ENCODE data around the gene RHOBTB3. TPM values are rescaled to one million over a fixed set of nuclear protein-coding genes. Genes with fewer than 3 reads are reported as not detected.
A peak's percentile ranks its signal among the peaks of the same experiment; 100 is the strongest.

RHOBTB3 gene
- total RNA-seq, 4 donors from 2014 or later = 40.1 to 95.7 (median 71.0) TPM

GRCh38 chr5:95760273-95761191 lies 29.4 kb downstream of the RHOBTB3 start:
- DNase-seq = peak in 1 of 3 donors; percentile 32
- Histone ChIP-seq H3K4me3 (peak overlapping the region in 3 of 4 donors; percentile 1 to 33 (median 25)), H3K36me3 (peaks cover 0 to 9% (median 0%) of the 10 kb centered on the region in 3 donors), H3K9me3 (no peaks in the 10 kb centered on the region), H3K27ac (peak overlapping the region; percentile 42 to 73 (median 66)), H3K4me1 (peaks cover 0 to 32% (median 3%) of the 10 kb centered on the region in 4 donors), H3K27me3 (no peaks in the 10 kb centered on the region)
- TF ChIP-seq, protein P1, sequence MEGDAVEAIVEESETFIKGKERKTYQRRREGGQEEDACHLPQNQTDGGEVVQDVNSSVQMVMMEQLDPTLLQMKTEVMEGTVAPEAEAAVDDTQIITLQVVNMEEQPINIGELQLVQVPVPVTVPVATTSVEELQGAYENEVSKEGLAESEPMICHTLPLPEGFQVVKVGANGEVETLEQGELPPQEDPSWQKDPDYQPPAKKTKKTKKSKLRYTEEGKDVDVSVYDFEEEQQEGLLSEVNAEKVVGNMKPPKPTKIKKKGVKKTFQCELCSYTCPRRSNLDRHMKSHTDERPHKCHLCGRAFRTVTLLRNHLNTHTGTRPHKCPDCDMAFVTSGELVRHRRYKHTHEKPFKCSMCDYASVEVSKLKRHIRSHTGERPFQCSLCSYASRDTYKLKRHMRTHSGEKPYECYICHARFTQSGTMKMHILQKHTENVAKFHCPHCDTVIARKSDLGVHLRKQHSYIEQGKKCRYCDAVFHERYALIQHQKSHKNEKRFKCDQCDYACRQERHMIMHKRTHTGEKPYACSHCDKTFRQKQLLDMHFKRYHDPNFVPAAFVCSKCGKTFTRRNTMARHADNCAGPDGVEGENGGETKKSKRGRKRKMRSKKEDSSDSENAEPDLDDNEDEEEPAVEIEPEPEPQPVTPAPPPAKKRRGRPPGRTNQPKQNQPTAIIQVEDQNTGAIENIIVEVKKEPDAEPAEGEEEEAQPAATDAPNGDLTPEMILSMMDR (IDR thresholded peaks at IDR 0.05) = no peak
- no peak for TF ChIP-seq POLR2A (IDR thresholded peaks at IDR 0.05)

GRCh38 chr5:95761771-95762651 lies 30.9 kb downstream of the RHOBTB3 start:
- Histone ChIP-seq H3K4me1 (peaks cover 0 to 32% (median 3%) of the 10 kb centered on the region in 4 donors), H3K9me3 (no peaks in the 10 kb centered on the region), H3K36me3 (no peaks in the 10 kb centered on the region), H3K27me3 (no peaks in the 10 kb centered on the region), H3K4me3 (no peak overlapping the region), H3K27ac (peak overlapping the region in 2 of 4 donors; percentile 63 to 73)
- TF ChIP-seq, protein P1 (IDR thresholded peaks at IDR 0.05) = no peak
- TF ChIP-seq POLR2A (IDR thresholded peaks at IDR 0.05) = no peak
- no peak for DNase-seq

GRCh38 chr5:95762652-95763041 lies 31.5 kb downstream of the RHOBTB3 start:
- DNase-seq = no peak
- TF ChIP-seq, protein P1 (IDR thresholded peaks at IDR 0.05) = no peak
- TF ChIP-seq POLR2A (IDR thresholded peaks at IDR 0.05) = no peak
- no peak overlapping the region for H3K4me3 ChIP-seq
- H3K27me3 ChIP-seq = no peaks in the 10 kb centered on the region
- peak overlapping the region in 1 of 4 donors; percentile 73 for H3K27ac ChIP-seq
- H3K4me1 ChIP-seq = peaks cover 0 to 32% (median 3%) of the 10 kb centered on the region in 4 donors
- peaks cover 0 to 1% (median 0%) of the 10 kb centered on the region in 3 donors for H3K36me3 ChIP-seq
- H3K9me3 ChIP-seq = no peaks in the 10 kb centered on the region

GRCh38 chr5:95763941-95764340 lies 32.8 kb downstream of the RHOBTB3 start:
- H3K27me3 ChIP-seq = no peaks in the 10 kb centered on the region
- TF ChIP-seq, protein P1 (IDR thresholded peaks at IDR 0.05) = no peak
- TF ChIP-seq POLR2A (IDR thresholded peaks at IDR 0.05) = no peak
- H3K9me3 ChIP-seq = no peaks in the 10 kb centered on the region
- H3K27ac ChIP-seq = no peak overlapping the region
- peaks cover 0 to 25% (median 3%) of the 10 kb centered on the region in 4 donors for H3K4me1 ChIP-seq
- peaks cover 0 to 12% (median 0%) of the 10 kb centered on the region in 3 donors for H3K36me3 ChIP-seq
- no peak for DNase-seq
- H3K4me3 ChIP-seq = no peak overlapping the region

DNA sequence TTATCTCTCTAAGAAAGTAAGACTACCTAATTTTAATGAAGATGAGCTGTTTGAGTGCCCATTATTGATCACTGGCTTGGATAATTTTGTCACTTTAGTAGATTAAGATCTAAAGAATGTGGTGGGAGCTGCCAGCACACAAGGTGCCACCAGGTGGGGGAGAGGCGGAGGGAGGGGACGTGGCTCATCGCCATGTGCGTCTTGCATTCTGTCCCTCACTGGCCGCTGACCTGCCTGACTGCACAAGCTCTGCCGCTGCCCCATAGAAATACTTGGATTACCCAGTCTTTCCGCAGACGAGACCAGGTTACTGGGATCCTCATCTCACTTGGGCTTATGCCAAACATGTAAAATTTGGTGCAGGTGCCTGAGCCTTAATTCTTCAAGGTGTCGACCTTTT lies 37.6 kb downstream of the RHOBTB3 start:
- TF ChIP-seq, protein P1 (IDR thresholded peaks at IDR 0.05) = no peak
- TF ChIP-seq POLR2A (IDR thresholded peaks at IDR 0.05) = no peak
- Histone ChIP-seq H3K4me3 (no peak overlapping the region), H3K4me1 (no peaks in the 10 kb centered on the region), H3K36me3 (peaks cover 0 to 14% (median 0%) of the 10 kb centered on the region in 3 donors), H3K27me3 (no peaks in the 10 kb centered on the region), H3K27ac (no peak overlapping the region), H3K9me3 (no peaks in the 10 kb centered on the region)
- DNase-seq = no peak
